GM10266 (cell line): ENCODE results near the gene HS6ST3.

Experiments
- DNase-seq: peaks from one replicate; pipeline ENCODE4 v3.0.0; 2012; ENCODE audit errors: extremely low spot score
- TF ChIP-seq, protein P1 (sequence below): IDR thresholded peaks from 2 replicates; pipeline ENCODE4 v1.5.1; 2012; ENCODE audit warnings: mild to moderate bottlenecking, low read depth; ENCODE audit not compliant: control insufficient read depth, insufficient read depth; ENCODE audit errors: missing control alignments

Gene HS6ST3

DNA sequence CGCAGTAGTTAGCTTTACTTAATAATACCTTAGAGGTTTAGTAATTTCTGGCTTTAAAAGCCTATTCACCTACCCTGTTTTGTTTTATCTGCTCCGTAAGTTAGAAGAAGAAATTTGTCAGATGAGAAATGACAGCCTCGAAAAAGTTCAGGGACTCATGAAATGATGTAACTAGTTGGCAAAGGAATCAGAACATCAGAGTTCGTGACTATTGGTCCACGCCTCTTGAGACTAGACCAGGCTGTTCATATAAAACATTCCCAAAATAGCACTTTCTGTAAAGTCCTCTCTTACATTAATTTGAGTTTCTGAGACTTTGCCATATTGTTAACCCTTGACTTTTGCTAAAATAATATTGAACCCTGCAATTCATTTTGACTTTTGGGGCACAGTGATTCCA, 92.0 kb downstream of the HS6ST3 start:
- TF ChIP-seq, protein P1, sequence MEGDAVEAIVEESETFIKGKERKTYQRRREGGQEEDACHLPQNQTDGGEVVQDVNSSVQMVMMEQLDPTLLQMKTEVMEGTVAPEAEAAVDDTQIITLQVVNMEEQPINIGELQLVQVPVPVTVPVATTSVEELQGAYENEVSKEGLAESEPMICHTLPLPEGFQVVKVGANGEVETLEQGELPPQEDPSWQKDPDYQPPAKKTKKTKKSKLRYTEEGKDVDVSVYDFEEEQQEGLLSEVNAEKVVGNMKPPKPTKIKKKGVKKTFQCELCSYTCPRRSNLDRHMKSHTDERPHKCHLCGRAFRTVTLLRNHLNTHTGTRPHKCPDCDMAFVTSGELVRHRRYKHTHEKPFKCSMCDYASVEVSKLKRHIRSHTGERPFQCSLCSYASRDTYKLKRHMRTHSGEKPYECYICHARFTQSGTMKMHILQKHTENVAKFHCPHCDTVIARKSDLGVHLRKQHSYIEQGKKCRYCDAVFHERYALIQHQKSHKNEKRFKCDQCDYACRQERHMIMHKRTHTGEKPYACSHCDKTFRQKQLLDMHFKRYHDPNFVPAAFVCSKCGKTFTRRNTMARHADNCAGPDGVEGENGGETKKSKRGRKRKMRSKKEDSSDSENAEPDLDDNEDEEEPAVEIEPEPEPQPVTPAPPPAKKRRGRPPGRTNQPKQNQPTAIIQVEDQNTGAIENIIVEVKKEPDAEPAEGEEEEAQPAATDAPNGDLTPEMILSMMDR = no peak
- no peak for DNase-seq

DNA sequence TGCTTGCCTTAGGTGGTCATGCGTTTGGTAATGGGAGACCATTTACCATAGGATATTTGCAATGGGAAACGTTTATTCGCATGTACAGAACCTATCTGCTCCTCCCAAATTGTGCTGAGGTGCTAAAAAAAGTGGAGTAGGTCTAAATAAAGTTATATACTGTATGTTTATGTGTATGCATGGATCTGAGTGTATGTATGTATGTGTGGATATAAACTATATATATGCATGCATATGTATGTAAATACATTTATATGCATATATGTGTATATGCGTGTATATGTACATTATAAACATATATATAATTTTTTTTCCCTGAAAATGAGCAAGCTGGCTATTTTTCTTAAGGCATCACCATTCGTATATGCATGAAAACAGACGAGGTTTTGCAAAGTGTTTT, 95.9 kb downstream of the HS6ST3 start:
- TF ChIP-seq, protein P1 = no peak
- DNase-seq = no peak

DNA sequence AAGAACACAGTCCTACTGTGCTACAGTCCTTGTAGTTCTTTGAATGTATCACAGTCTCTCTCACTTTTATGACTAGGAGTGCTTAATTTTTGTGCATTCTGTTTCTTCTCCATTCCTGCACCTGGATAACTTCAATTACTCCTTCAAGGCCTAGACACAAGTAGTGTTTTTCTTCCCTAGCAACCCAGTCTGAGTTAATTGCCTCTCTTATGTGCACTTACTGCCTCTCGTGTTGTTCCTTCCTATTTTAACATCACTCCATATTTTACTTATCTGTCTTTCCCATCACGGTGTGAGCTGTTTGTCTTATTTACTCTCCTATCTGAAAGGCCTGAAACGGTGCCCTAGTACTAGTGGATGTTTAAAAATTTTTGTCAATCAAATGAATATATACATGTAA, 101.5 kb downstream of the HS6ST3 start:
- DNase-seq = no peak
- TF ChIP-seq, protein P1 = no peak

DNA sequence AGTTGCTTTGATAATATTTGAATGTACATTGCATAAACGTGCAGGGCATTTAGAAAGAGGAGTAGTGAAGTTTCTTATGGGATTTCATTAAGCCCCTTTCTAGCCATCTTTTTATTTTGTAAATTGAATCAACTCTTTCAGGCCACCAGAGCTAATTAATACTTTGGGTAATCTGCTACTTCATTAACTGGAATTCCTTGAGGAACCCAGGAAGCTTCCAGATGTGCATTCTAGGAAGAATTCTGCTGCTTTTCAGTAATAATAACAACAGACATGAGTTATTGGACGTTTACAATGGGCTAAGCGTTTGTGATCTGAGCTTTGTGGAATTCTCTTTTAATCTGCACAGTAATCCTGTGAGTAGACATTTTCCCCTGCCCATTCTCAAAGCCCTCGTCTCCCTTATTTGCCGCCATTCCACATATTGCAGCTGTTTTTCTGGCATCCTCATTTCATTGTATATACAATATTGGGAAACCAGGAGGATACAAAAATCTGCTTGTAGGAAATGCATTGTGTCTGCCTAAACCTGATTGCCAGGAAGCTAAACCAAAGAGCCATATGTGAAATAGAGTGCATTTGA, 103.9 kb downstream of the HS6ST3 start:
- TF ChIP-seq, protein P1 = no peak
- DNase-seq = no peak

DNA sequence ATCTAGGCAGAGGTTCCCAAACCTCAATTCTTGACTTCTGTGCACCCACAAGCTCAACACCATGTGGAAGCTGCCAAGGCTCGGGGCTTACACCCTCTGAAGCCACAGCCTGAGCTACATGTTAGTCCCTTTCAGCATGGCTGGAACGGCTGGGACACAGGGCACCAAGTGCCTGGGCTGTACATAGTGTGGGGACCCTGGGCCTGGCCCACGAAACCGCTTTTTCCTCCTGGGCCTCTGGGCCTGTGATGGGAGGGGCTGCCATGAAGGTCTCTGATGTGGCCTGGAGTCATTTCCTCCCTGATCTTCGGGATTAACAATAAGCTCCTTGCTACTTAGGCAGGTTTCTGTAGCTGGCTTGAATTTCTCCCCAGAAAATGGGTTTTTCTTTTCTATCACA, 108.1 kb downstream of the HS6ST3 start:
- TF ChIP-seq, protein P1 = no peak

DNA sequence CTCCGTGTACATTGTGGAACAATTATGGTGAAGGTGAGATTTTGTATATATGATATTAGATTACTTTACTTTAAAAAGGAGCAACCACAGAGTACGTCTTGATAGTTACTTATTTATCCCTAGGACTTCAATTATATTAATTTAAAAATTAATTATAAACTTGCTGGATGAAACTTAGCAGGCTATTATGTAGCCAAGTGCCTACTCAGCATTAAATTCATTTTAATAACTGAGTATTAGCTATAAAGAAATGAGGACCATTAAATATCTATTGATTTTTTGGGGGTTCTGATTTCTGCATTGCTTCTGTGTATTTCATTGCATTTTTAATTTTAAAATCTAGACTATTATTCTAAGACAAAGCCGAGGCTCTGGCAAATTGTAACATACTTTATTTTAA, 109.4 kb downstream of the HS6ST3 start:
- TF ChIP-seq, protein P1 = no peak
- no peak for DNase-seq

More for the DNA sequence above, 108.1 kb downstream of the HS6ST3 start:
- DNase-seq = no peak

DNA sequence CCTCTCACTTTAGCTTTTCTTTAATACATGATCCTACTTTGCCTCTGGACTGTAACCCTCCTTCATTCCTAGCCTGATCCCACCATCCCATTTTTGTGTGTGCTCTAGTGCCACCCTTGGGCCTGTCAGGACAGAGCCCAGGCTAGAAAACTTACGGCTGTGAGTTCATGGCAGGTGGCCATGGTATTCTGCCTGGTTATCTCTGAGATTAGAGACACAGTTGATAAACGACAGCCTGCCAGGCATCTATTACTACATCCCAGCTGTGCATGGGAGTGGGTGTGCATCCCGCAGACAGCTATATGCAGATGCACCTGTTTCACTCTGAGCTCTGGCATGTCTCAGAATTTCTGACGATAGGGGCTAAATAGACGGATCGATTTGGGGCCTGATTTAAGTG, 110.9 kb downstream of the HS6ST3 start:
- DNase-seq = no peak
- TF ChIP-seq, protein P1 = no peak
